ENCODE results near the gene HBEGF.

The HBEGF gene

DNA sequence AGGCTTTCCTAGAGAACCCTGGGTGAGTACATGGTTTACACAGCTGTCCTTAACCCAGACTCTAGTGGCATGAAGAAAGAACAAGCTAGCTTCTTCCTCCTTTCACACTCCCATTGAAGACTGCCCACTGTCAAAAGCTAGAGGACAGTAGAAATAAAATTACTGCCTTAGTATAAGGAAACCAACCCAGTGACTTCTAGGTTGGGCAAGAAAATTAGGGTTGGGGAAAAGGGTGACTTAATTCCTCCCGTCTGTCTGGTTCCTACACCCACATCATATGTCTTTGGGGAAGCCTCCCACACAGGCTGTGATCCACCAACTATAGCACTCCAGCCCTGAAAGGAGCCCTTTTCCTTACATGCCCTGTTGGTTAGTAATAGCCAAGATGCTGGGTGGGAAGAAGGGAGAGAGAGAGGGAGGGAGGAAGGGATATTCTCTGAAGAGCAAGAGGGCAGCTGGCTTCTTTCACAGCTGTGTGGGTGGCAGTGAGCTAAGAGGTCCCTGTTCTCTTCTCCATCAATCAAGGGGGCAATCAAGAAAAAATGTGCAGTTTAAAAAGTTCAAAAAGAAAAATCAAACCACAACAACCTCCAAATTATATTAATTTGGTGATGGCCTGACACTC lies 21.7 kb downstream of the HBEGF start:
- H3K4me3 ChIP-seq (ENCODE audit: low read length), result no peak overlapping the region
- peak; percentile 77 for DNase-seq (ENCODE audit: low read depth)

GRCh38 chr5:140324041-140324600 lies 22.3 kb downstream of the HBEGF start:
- H3K4me3 ChIP-seq (ENCODE audit: low read length), result no peak overlapping the region
- no peak for DNase-seq (ENCODE audit: low read depth)
- TF ChIP-seq CTCF (conservative IDR thresholded peaks at IDR 0.05; ENCODE audit: low read length), result no peak

More for the DNA sequence above, 21.7 kb downstream of the HBEGF start:
- TF ChIP-seq CTCF (conservative IDR thresholded peaks at IDR 0.05; ENCODE audit: low read length), result no peak

DNA sequence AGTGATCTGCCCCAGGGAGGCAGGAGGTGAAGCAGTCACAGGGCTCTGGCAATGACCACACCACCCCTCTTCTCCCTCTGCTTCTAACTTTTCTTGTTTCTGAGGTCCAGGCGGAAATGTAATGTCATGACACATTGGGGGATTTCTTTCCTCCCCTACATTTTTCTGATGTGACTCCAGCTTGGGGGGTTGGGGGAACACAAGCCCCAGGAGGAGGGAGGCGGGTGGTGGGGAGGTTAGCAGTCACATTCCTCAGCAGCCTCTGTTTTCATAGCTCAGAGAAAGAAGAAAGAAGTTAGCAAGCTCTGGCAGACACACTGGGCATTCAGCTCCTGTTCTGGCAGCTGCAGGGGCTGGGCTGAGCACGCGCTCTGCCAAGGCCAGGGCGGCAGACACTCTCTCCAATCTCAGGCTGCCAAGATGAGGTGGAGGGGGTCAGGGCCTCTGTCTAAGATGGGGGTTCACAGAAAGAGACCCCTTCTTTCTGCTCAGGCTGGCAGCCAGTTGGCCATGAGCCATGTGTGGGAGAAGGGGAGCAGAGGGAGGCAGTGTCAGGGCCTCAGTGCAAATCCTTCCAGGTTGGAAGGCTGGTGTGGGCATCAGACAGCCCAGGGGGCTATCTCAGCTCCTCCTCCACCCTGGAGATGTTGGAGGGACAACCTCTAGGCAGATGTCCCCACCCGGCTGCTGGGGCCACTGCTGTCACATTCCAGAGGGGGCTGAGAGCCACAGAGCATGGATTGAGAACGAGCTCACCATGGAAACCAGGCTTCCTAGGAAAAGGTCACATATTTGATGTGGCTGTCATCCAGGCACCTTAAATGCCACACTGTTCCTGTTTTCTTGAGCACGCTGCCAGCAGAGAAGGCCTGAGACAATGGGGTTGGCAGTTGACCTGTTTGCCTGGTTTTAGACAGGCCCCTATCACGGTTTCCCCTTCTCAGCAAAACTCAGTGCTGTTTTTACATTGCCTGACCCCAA lies 23.4 kb downstream of the HBEGF start:
- TF ChIP-seq CTCF (conservative IDR thresholded peaks at IDR 0.05; ENCODE audit: low read length), result no peak
- peak; percentile 95 for DNase-seq (ENCODE audit: low read depth)
- peak overlapping the region; percentile 15; the same call in 1 of the 2 replicates for H3K4me3 ChIP-seq (ENCODE audit: low read length)

DNA sequence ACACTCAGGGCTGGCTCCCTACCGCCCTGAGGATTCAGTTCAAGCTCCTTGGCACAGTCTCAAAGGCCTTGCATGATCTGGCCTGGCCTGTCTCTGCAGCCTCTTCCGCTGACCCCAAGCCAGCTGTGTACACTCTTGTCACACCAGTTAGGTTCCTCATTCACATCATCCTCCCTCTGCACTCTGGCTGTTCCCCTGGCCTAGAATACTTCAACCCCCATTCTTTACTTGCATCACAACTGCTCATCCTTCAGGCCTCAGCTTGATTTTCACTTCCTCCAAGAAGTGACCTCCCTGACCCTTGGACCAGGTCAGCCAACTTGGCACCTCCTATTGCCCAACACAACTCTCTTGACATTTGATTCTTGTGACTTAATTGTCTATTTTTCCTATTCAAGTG lies 24.6 kb downstream of the HBEGF start:
- no peak for DNase-seq (ENCODE audit: low read depth)
- no peak overlapping the region for H3K4me3 ChIP-seq (ENCODE audit: low read length)
- no peak for TF ChIP-seq CTCF (conservative IDR thresholded peaks at IDR 0.05; ENCODE audit: low read length)

DNA sequence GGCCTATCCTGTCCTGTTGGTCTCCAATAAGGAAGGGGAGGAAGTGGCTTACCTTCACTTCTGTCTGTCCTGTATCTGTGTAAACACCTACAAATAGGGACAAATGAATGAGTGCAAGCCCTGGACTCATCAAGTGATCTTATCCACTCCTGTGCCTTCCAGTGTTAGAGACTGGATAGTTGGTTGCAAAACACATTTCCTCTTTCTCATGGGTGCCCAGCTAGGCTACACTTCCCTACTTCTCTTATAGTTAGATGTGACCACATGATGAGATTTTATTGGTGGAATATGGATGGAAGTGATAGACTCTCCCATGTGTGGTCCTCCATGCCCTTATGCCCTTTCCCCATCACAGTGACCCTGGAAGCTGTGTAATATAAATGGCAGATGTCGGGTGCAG lies 26.6 kb downstream of the HBEGF start:
- DNase-seq (ENCODE audit: low read depth), result no peak
- H3K4me3 ChIP-seq (ENCODE audit: low read length), result no peak overlapping the region
- TF ChIP-seq CTCF (conservative IDR thresholded peaks at IDR 0.05; ENCODE audit: low read length), result no peak

- H3K4me3 ChIP-seq (ENCODE audit: low read length), result no peak overlapping the region
- DNase-seq (ENCODE audit: low read depth), result no peak
- TF ChIP-seq CTCF (conservative IDR thresholded peaks at IDR 0.05; ENCODE audit: low read length), result no peak
Observed at GRCh38 chr5:140318792-140319191, 27.6 kb downstream of the HBEGF start.
